Measurements from ENCODE around the gene MAML3.

- TF ChIP-seq TCF12 (IDR thresholded peaks at IDR 0.05; ENCODE audit: low read depth): no peak
- TF ChIP-seq NFIC (IDR thresholded peaks at IDR 0.05): no peak
Measured at GRCh38 chr4:140070973-140071372, 83.0 kb downstream of the MAML3 start.

Measured in Ishikawa (cell line).